ENCODE results near the gene MON2. TPM values are rescaled to one million over a fixed set of nuclear protein-coding genes. Genes with fewer than 3 reads are reported as not detected.

MON2 gene
- total RNA-seq, 1 experiment from 2014 or later = 32.8 TPM

GRCh38 chr12:62537551-62537950, 70.9 kb downstream of the MON2 start:
- Histone ChIP-seq H3K4me3 (no peak overlapping the region), H3K27ac (no peak overlapping the region), H3K4me1 (replicated peaks; ENCODE audit: insufficient read depth) (no peaks in the 10 kb centered on the region), H3K4me2 (no peak overlapping the region), H2AFZ (no peak overlapping the region), H3K9me2 (ENCODE audit: insufficient read depth) (no peaks in the 10 kb centered on the region), H3F3A (ENCODE audit: insufficient read depth, low read depth) (0 out of 2 replicates have a peak, but pooled peaks cover 4% of the 10 kb centered on the region), H3K36me3 (ENCODE audit: low read depth) (peaks cover 10% of the 10 kb centered on the region; the same call in 1 of the 2 replicates), H3K27me3 (ENCODE audit: insufficient read depth, low read depth) (no peaks in the 10 kb centered on the region), H3K9me3 (ENCODE audit: insufficient read depth, low read depth) (no peaks in the 10 kb centered on the region), H4K20me1 (ENCODE audit: insufficient read depth) (no peaks in the 10 kb centered on the region), H3K79me2 (ENCODE audit: low read depth) (no peaks in the 10 kb centered on the region)
- DNase-seq = no peak
- BruUV-seq (replicated peaks) = no TSS peak
- no peak for TF ChIP-seq EZH2 (IDR thresholded peaks at IDR 0.05; ENCODE audit: low read depth)
- no peak for TF ChIP-seq CTCF (conservative IDR thresholded peaks at IDR 0.05)
- POLR2A ChIA-PET (ENCODE audit: unreplicated experiment) = no interaction called here
- CTCF ChIA-PET = interaction anchor here (0.6 kb wide), 1 partner anchor 100 kb away, joined by 3 read pairs; no protein-coding TSS in a partner anchor
- intact Hi-C loops (cut with micrococcal nuclease; ENCODE audit: unreplicated experiment) = no loop called here

GRCh38 chr12:62540354-62540753, 73.7 kb downstream of the MON2 start:
- no peak for DNase-seq
- no peak overlapping the region for H3K4me2 ChIP-seq
- intact Hi-C loops (cut with micrococcal nuclease; ENCODE audit: unreplicated experiment) = no loop called here
- no peaks in the 10 kb centered on the region for H3K4me1 ChIP-seq (replicated peaks; ENCODE audit: insufficient read depth)
- H3F3A ChIP-seq (ENCODE audit: insufficient read depth, low read depth) = 0 out of 2 replicates have a peak, but pooled peaks cover 4% of the 10 kb centered on the region
- no peaks in the 10 kb centered on the region for H4K20me1 ChIP-seq (ENCODE audit: insufficient read depth)
- H3K79me2 ChIP-seq (ENCODE audit: low read depth) = no peaks in the 10 kb centered on the region
- CTCF ChIA-PET = no interaction called here
- H3K9me3 ChIP-seq (ENCODE audit: insufficient read depth, low read depth) = no peaks in the 10 kb centered on the region
- no peaks in the 10 kb centered on the region for H3K9me2 ChIP-seq (ENCODE audit: insufficient read depth)
- no peak for TF ChIP-seq EZH2 (IDR thresholded peaks at IDR 0.05; ENCODE audit: low read depth)
- TF ChIP-seq CTCF (conservative IDR thresholded peaks at IDR 0.05) = no peak
- POLR2A ChIA-PET (ENCODE audit: unreplicated experiment) = no interaction called here
- H2AFZ ChIP-seq = no peak overlapping the region
- no peak overlapping the region for H3K27ac ChIP-seq
- H3K4me3 ChIP-seq = no peak overlapping the region
- no peaks in the 10 kb centered on the region for H3K27me3 ChIP-seq (ENCODE audit: insufficient read depth, low read depth)
- no TSS peak for BruUV-seq (replicated peaks)
- H3K36me3 ChIP-seq (ENCODE audit: low read depth) = peaks cover 9% of the 10 kb centered on the region; the same call in 1 of the 2 replicates

- H3K36me3 ChIP-seq (ENCODE audit: low read depth) = no peaks in the 10 kb centered on the region; the same call in 1 of the 2 replicates
- no peak overlapping the region for H2AFZ ChIP-seq
- H3K79me2 ChIP-seq (ENCODE audit: low read depth) = no peaks in the 10 kb centered on the region
- H3K27ac ChIP-seq = no peak overlapping the region; the same call in 1 of the 2 replicates
- ChIA-PET POLR2A (ENCODE audit: unreplicated experiment) (interaction anchor here (0.6 to 0.9 kb wide), 2 partner anchors 27 to 246 kb away, joined by 3 to 7 read pairs; no protein-coding TSS in a partner anchor), CTCF (no interaction called here)
- H3K9me3 ChIP-seq (ENCODE audit: insufficient read depth, low read depth) = no peaks in the 10 kb centered on the region
- H3K4me3 ChIP-seq = no peak overlapping the region
- H3F3A ChIP-seq (ENCODE audit: insufficient read depth, low read depth) = no peaks in the 10 kb centered on the region
- no TSS peak for BruUV-seq (replicated peaks)
- no peaks in the 10 kb centered on the region for H3K27me3 ChIP-seq (ENCODE audit: insufficient read depth, low read depth)
- DNase-seq = no peak
- H3K4me1 ChIP-seq (replicated peaks; ENCODE audit: insufficient read depth) = no peaks in the 10 kb centered on the region
- no peaks in the 10 kb centered on the region for H3K9me2 ChIP-seq (ENCODE audit: insufficient read depth)
- no peak overlapping the region for H3K4me2 ChIP-seq
- no peaks in the 10 kb centered on the region for H4K20me1 ChIP-seq (ENCODE audit: insufficient read depth)
- intact Hi-C loops (cut with micrococcal nuclease; ENCODE audit: unreplicated experiment) = no loop called here
- TF ChIP-seq CTCF (conservative IDR thresholded peaks at IDR 0.05) (no peak), EZH2 (IDR thresholded peaks at IDR 0.05; ENCODE audit: low read depth) (no peak)
These were observed 76.2 kb downstream of the MON2 start for GRCh38 chr12:62542814-62543213.
